ENCODE results near the gene ARRDC5. TPM values are rescaled to one million over a fixed set of nuclear protein-coding genes. Genes with fewer than 3 reads are reported as not detected.
"Not testable (repeated sequence)": the region's sequence is repeated elsewhere in the genome, so short reads cannot be mapped to it uniquely, and the experiment has no call there.

The ARRDC5 gene
- total RNA-seq, 1 experiment from 2014 or later = not detected

GRCh38 chr19:4939466-4939865, 36.8 kb upstream of the ARRDC5 start:
- Histone ChIP-seq H3K36me3 (ENCODE audit: low read depth) (no peaks in the 10 kb centered on the region), H3K27me3 (ENCODE audit: insufficient read depth, low read depth) (no peaks in the 10 kb centered on the region), H4K20me1 (ENCODE audit: insufficient read depth) (no peaks in the 10 kb centered on the region), H3K79me2 (ENCODE audit: low read depth) (no peaks in the 10 kb centered on the region), H3K4me1 (replicated peaks; ENCODE audit: insufficient read depth) (no peaks in the 10 kb centered on the region), H3K4me2 (no peak overlapping the region), H2AFZ (no peak overlapping the region), H3K4me3 (no peak overlapping the region), H3K9me3 (ENCODE audit: insufficient read depth, low read depth) (no peaks in the 10 kb centered on the region), H3K27ac (no peak overlapping the region), H3K9me2 (ENCODE audit: insufficient read depth) (no peaks in the 10 kb centered on the region), H3F3A (ENCODE audit: insufficient read depth, low read depth) (no peaks in the 10 kb centered on the region)
- intact Hi-C loops (cut with micrococcal nuclease; ENCODE audit: unreplicated experiment) = no loop called here
- no peak for DNase-seq
- CTCF ChIA-PET = interaction anchor here (0.7 kb wide), 1 partner anchor 75 kb away, joined by 6 read pairs; no protein-coding TSS in a partner anchor
- TF ChIP-seq EZH2 (IDR thresholded peaks at IDR 0.05; ENCODE audit: low read depth) (no peak), CTCF (conservative IDR thresholded peaks at IDR 0.05) (no peak)
- BruUV-seq (replicated peaks) = no TSS peak
- POLR2A ChIA-PET (ENCODE audit: unreplicated experiment) = interaction anchor here (0.5 kb wide), 1 partner anchor 11 kb away, joined by 3 read pairs; no protein-coding TSS in a partner anchor

- H3K27me3 ChIP-seq (ENCODE audit: insufficient read depth, low read depth); H3K4me3 ChIP-seq; CTCF ChIA-PET; H4K20me1 ChIP-seq (ENCODE audit: insufficient read depth); H2AFZ ChIP-seq; H3K27ac ChIP-seq; H3F3A ChIP-seq (ENCODE audit: insufficient read depth, low read depth); H3K4me2 ChIP-seq; DNase-seq; H3K9me2 ChIP-seq (ENCODE audit: insufficient read depth); intact Hi-C loops (cut with micrococcal nuclease; ENCODE audit: unreplicated experiment); H3K79me2 ChIP-seq (ENCODE audit: low read depth); H3K36me3 ChIP-seq (ENCODE audit: low read depth); H3K4me1 ChIP-seq (replicated peaks; ENCODE audit: insufficient read depth); H3K9me3 ChIP-seq (ENCODE audit: insufficient read depth, low read depth); BruUV-seq (replicated peaks): not testable (repeated sequence)
- POLR2A ChIA-PET (ENCODE audit: unreplicated experiment) = interaction anchor here (0.5 kb wide), 1 partner anchor 70 kb away, joined by 4 read pairs; no protein-coding TSS in a partner anchor
Measured at GRCh38 chr19:4938461-4938860, 35.8 kb upstream of the ARRDC5 start.

- Histone ChIP-seq H3K4me3 (no peak overlapping the region), H2AFZ (no peak overlapping the region), H3K9me2 (ENCODE audit: insufficient read depth) (no peaks in the 10 kb centered on the region), H3F3A (ENCODE audit: insufficient read depth, low read depth) (no peaks in the 10 kb centered on the region), H3K4me2 (no peak overlapping the region), H3K79me2 (ENCODE audit: low read depth) (no peaks in the 10 kb centered on the region), H3K36me3 (ENCODE audit: low read depth) (no peaks in the 10 kb centered on the region), H3K4me1 (replicated peaks; ENCODE audit: insufficient read depth) (no peaks in the 10 kb centered on the region), H4K20me1 (ENCODE audit: insufficient read depth) (no peaks in the 10 kb centered on the region), H3K27ac (no peak overlapping the region), H3K27me3 (ENCODE audit: insufficient read depth, low read depth) (no peaks in the 10 kb centered on the region), H3K9me3 (ENCODE audit: insufficient read depth, low read depth) (no peaks in the 10 kb centered on the region)
- intact Hi-C loops (cut with micrococcal nuclease; ENCODE audit: unreplicated experiment) = no loop called here
- POLR2A ChIA-PET (ENCODE audit: unreplicated experiment) = no interaction called here
- DNase-seq = no peak
- CTCF ChIA-PET = interaction anchor here (0.6 to 0.7 kb wide), 2 partner anchors 89 to 1941 kb away, joined by 3 to 6 read pairs; no protein-coding TSS in a partner anchor
- no peak for TF ChIP-seq CTCF (conservative IDR thresholded peaks at IDR 0.05)
- no peak for TF ChIP-seq EZH2 (IDR thresholded peaks at IDR 0.05; ENCODE audit: low read depth)
- BruUV-seq (replicated peaks) = no TSS peak
Measured at GRCh38 chr19:4937060-4937459, 34.4 kb upstream of the ARRDC5 start.

- Histone ChIP-seq H3K4me1 (replicated peaks; ENCODE audit: insufficient read depth) (no peaks in the 10 kb centered on the region), H3K79me2 (ENCODE audit: low read depth) (no peaks in the 10 kb centered on the region), H4K20me1 (ENCODE audit: insufficient read depth) (no peaks in the 10 kb centered on the region), H3K27me3 (ENCODE audit: insufficient read depth, low read depth) (no peaks in the 10 kb centered on the region), H3K9me2 (ENCODE audit: insufficient read depth) (no peaks in the 10 kb centered on the region), H3F3A (ENCODE audit: insufficient read depth, low read depth) (no peaks in the 10 kb centered on the region), H3K36me3 (ENCODE audit: low read depth) (no peaks in the 10 kb centered on the region), H2AFZ (no peak overlapping the region), H3K27ac (no peak overlapping the region), H3K4me3 (no peak overlapping the region), H3K9me3 (ENCODE audit: insufficient read depth, low read depth) (no peaks in the 10 kb centered on the region), H3K4me2 (no peak overlapping the region)
- intact Hi-C loops (cut with micrococcal nuclease; ENCODE audit: unreplicated experiment) = no loop called here
- ChIA-PET CTCF (no interaction called here), POLR2A (ENCODE audit: unreplicated experiment) (no interaction called here)
- no peak for DNase-seq
- BruUV-seq (replicated peaks) = no TSS peak
- TF ChIP-seq EZH2 (IDR thresholded peaks at IDR 0.05; ENCODE audit: low read depth) (no peak), CTCF (conservative IDR thresholded peaks at IDR 0.05) (no peak)
Measured at GRCh38 chr19:4935444-4935843, 32.7 kb upstream of the ARRDC5 start.
